Activated gamma-delta T cell treated with anti-CD3 and anti-CD28 coated beads, Interleukin-2, amount 50 U/mL, for 16 hours (primary cell): Measurements from ENCODE around the gene RLIM.

Experiments
- DNase-seq: peaks from one replicate; pipeline ENCODE4 v3.0.0-alpha.2; 2020; ENCODE audit warnings: low read depth

The RLIM gene

GRCh38 chrX:74536832-74537371, 77.5 kb downstream of the RLIM start:
- DNase-seq = no peak

GRCh38 chrX:74536152-74536831, 78.1 kb downstream of the RLIM start:
- DNase-seq = no peak

DNA sequence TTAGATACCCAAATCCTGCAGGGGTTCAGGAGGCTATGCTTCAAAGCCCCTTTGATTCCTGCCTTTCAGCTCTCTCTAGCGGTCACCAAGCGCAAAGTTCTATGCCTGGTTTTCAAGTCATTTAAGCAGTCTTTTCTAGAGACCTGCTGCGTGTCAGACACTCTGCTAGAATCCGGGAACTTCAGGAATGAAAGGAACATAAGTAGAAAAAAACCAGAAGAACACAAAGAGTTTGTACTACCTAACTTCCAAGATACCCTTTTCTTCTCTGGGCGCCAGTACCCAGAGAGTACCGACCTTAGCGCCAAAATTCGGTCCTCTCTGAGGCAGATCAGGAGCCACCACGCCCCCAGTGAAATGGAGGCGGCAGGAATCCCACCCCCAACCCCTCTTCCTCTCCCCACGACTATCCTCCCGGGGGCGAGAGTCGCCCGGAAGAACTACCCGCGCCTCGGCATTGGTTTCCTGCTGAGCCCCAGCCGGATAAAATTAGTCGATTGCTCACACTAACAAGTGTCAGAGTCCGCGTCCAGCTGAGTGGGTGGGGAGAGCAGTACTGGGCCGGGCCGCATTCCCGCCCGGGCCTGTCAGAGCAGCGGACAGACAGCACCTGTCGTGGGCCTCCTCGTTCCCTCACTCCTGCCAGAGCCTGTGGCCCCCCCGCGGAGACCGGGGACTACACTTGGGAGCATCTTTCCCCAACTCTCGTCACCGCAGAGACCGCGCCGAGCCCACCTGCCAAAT, 78.8 kb downstream of the RLIM start:
- DNase-seq = no peak
